GM12864 (cell line): ENCODE data around the gene POU1F1.
"Not testable (repeated sequence)": the region's sequence is repeated elsewhere in the genome, so short reads cannot be mapped to it uniquely, and the experiment has no call there.

Experiments used
- DNase-seq: peaks from one replicate; pipeline ENCODE4 v3.0.0-alpha.2; 2011; ENCODE audit warnings: low read depth
- H3K4me3 ChIP-seq: 2 replicates; pipeline ENCODE4 v1.5.1; 2011; ENCODE audit warnings: mild to moderate bottlenecking, low read depth, low read length, control low read depth
- CTCF ChIP-seq: IDR thresholded peaks from 2 replicates; pipeline ENCODE4 v1.5.1; 2011; ENCODE audit warnings: low read depth, mild to moderate bottlenecking, moderate library complexity, low read length, control low read depth, inconsistent platforms; ENCODE audit errors: missing control alignments

Gene POU1F1

GRCh38 chr3:87260270-87260669, 16.1 kb downstream of the POU1F1 start:
- no peak overlapping the region for H3K4me3 ChIP-seq
- DNase-seq: peak; percentile 10
- peak; percentile 66 for TF ChIP-seq CTCF

- no peak for DNase-seq
- H3K4me3 ChIP-seq: no peak overlapping the region
- no peak for TF ChIP-seq CTCF
Measured at GRCh38 chr3:87250009-87250408, 26.4 kb downstream of the POU1F1 start.

GRCh38 chr3:87248831-87249230, 27.6 kb downstream of the POU1F1 start:
- no peak for DNase-seq
- no peak overlapping the region for H3K4me3 ChIP-seq
- TF ChIP-seq CTCF: no peak

- not testable (repeated sequence) for H3K4me3 ChIP-seq, DNase-seq
Measured at GRCh38 chr3:87248231-87248630, 28.2 kb downstream of the POU1F1 start.

GRCh38 chr3:87247430-87247773, 29.0 kb downstream of the POU1F1 start:
- TF ChIP-seq CTCF: no peak
- no peak overlapping the region for H3K4me3 ChIP-seq
- DNase-seq: no peak

GRCh38 chr3:87246662-87247429, 29.5 kb downstream of the POU1F1 start:
- no peak for DNase-seq
- TF ChIP-seq CTCF: no peak
- H3K4me3 ChIP-seq: no peak overlapping the region

GRCh38 chr3:87236093-87236492, 40.3 kb downstream of the POU1F1 start:
- TF ChIP-seq CTCF: no peak
- no peak overlapping the region for H3K4me3 ChIP-seq
- no peak for DNase-seq
